Lower lobe of right lung (tissue), 2 donors: ENCODE results near the gene TMEFF2. TPM values are rescaled to one million over a fixed set of nuclear protein-coding genes. Genes with fewer than 3 reads are reported as not detected.
A peak's percentile ranks its signal among the peaks of the same experiment; 100 is the strongest.

Source experiments
- ATAC-seq, 2 donors: fragments of 200-7000 bp; cut with Tn5 transposase; one replicate each; pipeline ENCODE4 v1.9.1; 2020 to 2022; ENCODE audit warnings: mild to moderate bottlenecking in 2 of 2, moderate library complexity in 2 of 2
- DNase-seq: peaks from one replicate; pipeline ENCODE4 v3.0.0-alpha.2; 2020
- H3K27ac ChIP-seq: fragments of 200-600 bp; one replicate; pipeline ENCODE4 v1.8.0; 2022
- H3K27me3 ChIP-seq: fragments of 200-600 bp; one replicate; pipeline ENCODE4 v1.8.0; 2022; ENCODE audit warnings: low read depth
- H3K36me3 ChIP-seq: fragments of 200-600 bp; one replicate; pipeline ENCODE4 v1.8.0; 2022; ENCODE audit warnings: mild to moderate bottlenecking
- H3K4me1 ChIP-seq: fragments of 200-600 bp; one replicate; pipeline ENCODE4 v1.8.0; 2022
- H3K4me3 ChIP-seq: fragments of 200-600 bp; one replicate; pipeline ENCODE4 v1.8.0; 2022; ENCODE audit warnings: mild to moderate bottlenecking
- H3K9me3 ChIP-seq: fragments of 200-600 bp; one replicate; pipeline ENCODE4 v1.8.0; 2022
- intact Hi-C: fragments of 100-400 bp; cut with DNase I; formaldehyde crosslinking; loops from one replicate; pipeline ENCODE4 v1.11.0; 2022
- total RNA-seq: library from RNA; stranded (reverse); fragmentation: NEBNext Ultra II Directional; extraction: Animal tissue kit (Norgen Biotek cat#: 25700); gene quantifications from one replicate; pipeline ENCODE4 v1.2.1, GENCODE V29; 2021
- TF ChIP-seq, protein P1 (sequence below): fragments of 200-600 bp; IDR thresholded peaks from one replicate; pipeline ENCODE4 v1.8.0; 2022; ENCODE audit warnings: antibody characterized with exemption, mild to moderate bottlenecking
- donor health status: DM: no; HTN: yes; CAD: no; lungs with severe emphysema.

Gene TMEFF2
- total RNA-seq, 1 donor from 2014 or later = not detected

DNA sequence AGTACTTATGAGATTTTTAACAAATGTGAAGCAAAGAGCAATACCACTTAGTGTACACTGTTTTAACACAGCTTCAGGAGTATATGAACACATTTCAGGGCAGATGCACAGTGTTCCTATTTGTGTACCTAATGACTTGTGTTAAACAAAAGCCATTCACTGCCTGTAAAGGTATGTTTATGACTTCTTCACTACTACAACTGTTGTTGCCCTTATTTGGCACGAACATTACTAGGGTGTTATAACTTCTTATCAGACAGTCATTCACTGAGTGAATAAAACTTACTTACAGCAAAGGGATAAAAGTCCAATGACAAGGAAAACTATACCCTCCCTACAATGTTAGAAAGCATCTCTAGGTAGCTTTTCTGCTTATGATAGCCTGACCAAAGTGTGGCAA lies 262.4 kb downstream of the TMEFF2 start:
- intact Hi-C loops = no loop called here
- ATAC-seq = no peak
- Histone ChIP-seq H3K9me3 (no peaks in the 10 kb centered on the region), H3K27ac (no peak overlapping the region), H3K36me3 (no peaks in the 10 kb centered on the region), H3K4me3 (no peak overlapping the region), H3K27me3 (no peaks in the 10 kb centered on the region), H3K4me1 (peaks cover 24% of the 10 kb centered on the region)
- DNase-seq = no peak
- TF ChIP-seq, protein P1, sequence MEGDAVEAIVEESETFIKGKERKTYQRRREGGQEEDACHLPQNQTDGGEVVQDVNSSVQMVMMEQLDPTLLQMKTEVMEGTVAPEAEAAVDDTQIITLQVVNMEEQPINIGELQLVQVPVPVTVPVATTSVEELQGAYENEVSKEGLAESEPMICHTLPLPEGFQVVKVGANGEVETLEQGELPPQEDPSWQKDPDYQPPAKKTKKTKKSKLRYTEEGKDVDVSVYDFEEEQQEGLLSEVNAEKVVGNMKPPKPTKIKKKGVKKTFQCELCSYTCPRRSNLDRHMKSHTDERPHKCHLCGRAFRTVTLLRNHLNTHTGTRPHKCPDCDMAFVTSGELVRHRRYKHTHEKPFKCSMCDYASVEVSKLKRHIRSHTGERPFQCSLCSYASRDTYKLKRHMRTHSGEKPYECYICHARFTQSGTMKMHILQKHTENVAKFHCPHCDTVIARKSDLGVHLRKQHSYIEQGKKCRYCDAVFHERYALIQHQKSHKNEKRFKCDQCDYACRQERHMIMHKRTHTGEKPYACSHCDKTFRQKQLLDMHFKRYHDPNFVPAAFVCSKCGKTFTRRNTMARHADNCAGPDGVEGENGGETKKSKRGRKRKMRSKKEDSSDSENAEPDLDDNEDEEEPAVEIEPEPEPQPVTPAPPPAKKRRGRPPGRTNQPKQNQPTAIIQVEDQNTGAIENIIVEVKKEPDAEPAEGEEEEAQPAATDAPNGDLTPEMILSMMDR = no peak

DNA sequence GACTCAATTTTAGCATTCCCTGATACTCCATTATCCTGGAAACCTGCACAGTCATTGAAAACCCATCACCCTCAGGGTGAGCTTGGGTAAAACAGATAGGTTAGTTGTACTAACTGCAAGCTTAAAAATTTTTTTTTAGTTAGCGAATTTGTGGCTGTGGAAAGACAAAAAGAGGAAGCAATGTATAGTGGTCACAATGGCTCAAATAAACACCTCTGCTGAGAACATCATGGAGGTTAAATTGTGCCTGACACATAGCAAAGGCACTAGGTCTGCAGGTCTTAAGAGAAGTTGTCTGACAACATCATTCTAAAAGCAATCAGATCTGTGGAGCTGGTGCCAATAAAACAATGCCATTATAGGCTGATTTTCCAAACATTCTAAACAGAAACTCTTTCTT lies 263.4 kb downstream of the TMEFF2 start:
- H3K27me3 ChIP-seq = no peaks in the 10 kb centered on the region
- H3K9me3 ChIP-seq = no peaks in the 10 kb centered on the region
- no peaks in the 10 kb centered on the region for H3K36me3 ChIP-seq
- H3K4me1 ChIP-seq = peaks cover 29% of the 10 kb centered on the region
- DNase-seq (no peak), ATAC-seq (no peak)
- H3K27ac ChIP-seq = no peak overlapping the region
- intact Hi-C loops = no loop called here
- no peak overlapping the region for H3K4me3 ChIP-seq
- TF ChIP-seq, protein P1 = no peak

DNA sequence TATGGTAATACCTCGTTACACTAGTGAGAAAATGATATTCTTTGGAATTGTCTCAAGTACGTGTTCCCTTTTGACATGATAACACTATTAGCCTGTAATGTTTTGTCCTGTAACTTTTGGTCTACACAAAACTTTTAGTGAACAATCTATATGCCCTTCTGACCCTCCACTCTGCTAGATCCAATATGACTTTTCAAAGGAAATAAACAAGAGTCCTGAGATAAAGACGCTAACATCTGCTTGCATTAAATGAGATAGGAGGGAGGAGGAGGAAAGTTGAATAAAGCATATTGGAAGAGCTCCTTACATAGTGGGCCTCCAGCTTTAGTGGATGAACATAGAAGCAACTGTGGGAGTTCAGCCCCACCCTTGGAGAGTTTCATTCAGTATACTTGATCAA lies 264.5 kb downstream of the TMEFF2 start:
- H3K4me1 ChIP-seq = peaks cover 29% of the 10 kb centered on the region
- no peaks in the 10 kb centered on the region for H3K27me3 ChIP-seq
- intact Hi-C loops = no loop called here
- no peak overlapping the region for H3K4me3 ChIP-seq
- ATAC-seq = no peak
- no peak overlapping the region for H3K27ac ChIP-seq
- TF ChIP-seq, protein P1 = no peak
- H3K36me3 ChIP-seq = no peaks in the 10 kb centered on the region
- H3K9me3 ChIP-seq = no peaks in the 10 kb centered on the region
- no peak for DNase-seq

DNA sequence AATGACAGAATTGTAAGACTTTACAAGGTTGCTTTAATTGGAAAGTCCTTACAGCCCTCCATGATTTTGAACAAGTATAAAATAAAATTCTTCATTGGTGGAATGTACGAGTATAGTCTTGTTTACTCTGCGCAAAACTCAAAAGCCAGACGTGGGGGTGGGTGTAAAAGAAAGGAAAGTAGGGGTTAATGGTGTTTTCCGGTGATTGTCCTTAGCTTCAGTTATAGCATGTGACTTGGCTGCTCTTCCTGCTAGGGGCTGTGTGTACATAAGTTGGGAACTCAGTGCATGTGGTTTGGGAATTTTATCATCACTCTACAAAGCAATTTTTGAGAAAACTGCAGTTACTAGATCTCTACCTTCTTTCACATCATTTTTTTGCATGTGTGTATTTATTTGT lies 265.4 kb downstream of the TMEFF2 start:
- peaks cover 29% of the 10 kb centered on the region for H3K4me1 ChIP-seq
- H3K9me3 ChIP-seq = no peaks in the 10 kb centered on the region
- H3K27ac ChIP-seq = no peak overlapping the region
- ATAC-seq (no peak), DNase-seq (no peak)
- TF ChIP-seq, protein P1 = no peak
- H3K4me3 ChIP-seq = no peak overlapping the region
- no peaks in the 10 kb centered on the region for H3K27me3 ChIP-seq
- H3K36me3 ChIP-seq = no peaks in the 10 kb centered on the region
- intact Hi-C loops = no loop called here

DNA sequence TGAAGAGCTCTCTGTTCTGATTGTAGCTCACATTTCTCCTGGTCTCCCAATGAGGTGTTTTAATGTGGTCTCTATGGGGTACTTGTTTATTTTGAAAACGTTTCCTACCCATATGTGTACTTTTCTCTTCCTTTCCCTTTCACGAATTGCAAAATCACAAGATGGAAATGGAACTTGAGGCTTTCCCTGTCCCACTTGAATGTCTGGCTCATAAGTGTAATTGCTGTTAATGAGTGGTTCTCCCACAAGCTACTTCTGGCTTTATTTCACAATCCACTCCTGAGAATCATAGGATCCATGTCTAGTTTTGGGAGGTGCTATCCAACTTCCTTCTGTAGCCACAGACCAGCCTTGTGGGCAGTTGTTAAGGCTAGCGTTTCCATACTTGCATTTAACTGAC lies 266.7 kb downstream of the TMEFF2 start:
- Histone ChIP-seq H3K36me3 (no peaks in the 10 kb centered on the region), H3K4me3 (no peak overlapping the region), H3K4me1 (peaks cover 29% of the 10 kb centered on the region), H3K27me3 (no peaks in the 10 kb centered on the region), H3K27ac (peak overlapping the region; percentile 55), H3K9me3 (no peaks in the 10 kb centered on the region)
- TF ChIP-seq, protein P1 = no peak
- DNase-seq (no peak), ATAC-seq (peak; percentile 82 to 86)
- intact Hi-C loops = no loop called here

DNA sequence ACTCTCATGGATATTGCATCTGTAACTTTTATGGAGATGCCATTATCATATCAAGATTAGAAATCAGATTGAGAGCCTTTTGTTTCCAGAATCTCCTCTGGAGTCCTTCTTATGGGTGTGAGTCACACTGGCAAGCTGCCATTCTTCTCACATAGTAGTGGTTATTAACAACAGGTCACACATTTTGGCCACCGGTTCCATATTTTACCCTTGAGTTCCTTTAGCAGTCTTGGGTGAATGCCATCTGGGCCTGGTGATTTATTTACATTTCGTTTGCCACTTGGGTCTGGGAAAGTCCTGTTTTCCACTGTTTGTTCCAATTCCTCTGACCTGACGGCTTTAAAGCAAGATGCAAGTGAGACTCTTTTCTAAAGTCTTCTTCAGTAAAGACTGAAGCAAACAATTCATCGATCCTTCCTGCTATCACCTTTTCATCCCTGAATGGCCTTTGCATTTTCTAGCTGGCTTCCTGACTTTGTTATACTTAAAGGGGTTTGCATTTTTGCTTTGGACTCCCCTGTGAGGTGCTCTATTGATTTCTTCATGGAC lies 267.3 kb downstream of the TMEFF2 start:
- TF ChIP-seq, protein P1 = no peak
- Histone ChIP-seq H3K36me3 (no peaks in the 10 kb centered on the region), H3K9me3 (no peaks in the 10 kb centered on the region), H3K4me3 (no peak overlapping the region), H3K27me3 (no peaks in the 10 kb centered on the region), H3K27ac (peak overlapping the region; percentile 55), H3K4me1 (peaks cover 29% of the 10 kb centered on the region)
- intact Hi-C loops = no loop called here
- peak; percentile 58 for DNase-seq
- peak; percentile 83 to 92 for ATAC-seq
